HCT116 (cell line): ENCODE data around the gene CCDC188. TPM values are rescaled to one million over a fixed set of nuclear protein-coding genes. Genes with fewer than 3 reads are reported as not detected.

ENCODE experiments used
- ATAC-seq: fragments of 200-7000 bp; cut with Tn5 transposase; 2 replicates; pipeline ENCODE4 v1.9.1; 2020; ENCODE audit warnings: mild to moderate bottlenecking, moderate library complexity
- BruUV-seq: library from RNA; stranded (reverse); fragments of 400-500 nt; replicated peaks from 2 replicates; lab custom pipeline; 2021; lab: Mats Ljungman, UMichigan
- CTCF ChIA-PET: fragments of 300-600 bp; sonication (Branson Sonifier 250); formaldehyde crosslinking; loops from one replicate; lab custom pipeline; 2021; ENCODE audit warnings: antibody characterized with exemption; lab: Charles Lee
- POLR2A ChIA-PET: fragments of 300-600, 350-600 bp; sonication (Branson Sonifier 250); formaldehyde crosslinking; loops from one replicate; lab custom pipeline; 2021; ENCODE audit warnings: antibody characterized with exemption; lab: Charles Lee
- RAD21 ChIA-PET, 2 experiments: fragments of 300-600 bp; sonication (Branson Sonifier 250); formaldehyde crosslinking; loops; one replicate each; lab custom pipeline; 2023; ENCODE audit warnings: low total read pairs in 2 of 2; ENCODE audit not compliant: uncharacterized antibody in 2 of 2, unreplicated experiment in 2 of 2, low non-redundant PET in 1 of 2; lab: Charles Lee
- DNase-seq: peaks from one replicate; pipeline ENCODE4 v3.0.0-alpha.2; 2010; ENCODE audit warnings: low read depth, low spot score
- H2AFZ ChIP-seq: fragments of 200-600 bp; shearing (Covaris generic), sonication (generic); 2 replicates; pipeline ENCODE4 v1.6.1; 2017; ENCODE audit warnings: low read depth, mixed run types, mixed read lengths, antibody characterized with exemption, low read length; ENCODE audit not compliant: poor library complexity, severe bottlenecking
- H3K27ac ChIP-seq: 2 replicates; pipeline ENCODE4 v1.5.1; 2012; ENCODE audit warnings: low read depth, low read length
- H3K27me3 ChIP-seq: fragments of 200-600 bp; sonication (generic); 2 replicates; pipeline ENCODE4 v1.6.1; 2016; ENCODE audit warnings: mixed run types, low read length, mixed read lengths; ENCODE audit not compliant: insufficient read depth
- H3K36me3 ChIP-seq, 2 experiments: fragments of 200-500 bp in 1 of 2; fragments of 200-600 bp in 1 of 2; sonication (Bioruptor generic) in 1 of 2; sonication (generic) in 1 of 2; 2 replicates each; pipeline versions ENCODE4 v1.5.1 to v1.6.1; 2014 to 2016; ENCODE audit warnings: low read length in 2 of 2, inconsistent platforms in 1 of 2, mixed read lengths in 1 of 2, mixed run types in 1 of 2; ENCODE audit not compliant: insufficient read depth in 2 of 2, control insufficient read depth in 1 of 2
- H3K4me1 ChIP-seq, 2 experiments: fragments of 200-600 bp in 1 of 2; sonication (generic) in 1 of 2; 2 replicates each; pipeline versions ENCODE4 v1.5.1 to v1.6.1; 2012 to 2017; ENCODE audit warnings: low read length in 2 of 2, inconsistent platforms in 1 of 2, mild to moderate bottlenecking in 1 of 2, mixed read lengths in 1 of 2, mixed run types in 1 of 2, moderate library complexity in 1 of 2; ENCODE audit not compliant: insufficient read depth in 2 of 2, control insufficient read depth in 1 of 2
- H3K4me2 ChIP-seq: fragments of 200-600 bp; sonication (generic); 2 replicates; pipeline ENCODE4 v1.6.1; 2017; ENCODE audit warnings: mixed run types, low read length, mixed read lengths
- H3K4me3 ChIP-seq, 2 experiments: fragments of 200-600 bp in 1 of 2; sonication (generic) in 1 of 2; replicated peaks in 1 of 2; 2 replicates each; pipeline ENCODE4 v1.5.1; 2011 to 2016; ENCODE audit warnings: low read length in 2 of 2, control low read depth in 1 of 2, low read depth in 1 of 2, mild to moderate bottlenecking in 1 of 2, mixed read lengths in 1 of 2, mixed run types in 1 of 2
- H3K79me2 ChIP-seq: fragments of 200-600 bp; sonication (generic); 2 replicates; pipeline ENCODE4 v1.6.1; 2017; ENCODE audit warnings: mild to moderate bottlenecking, mixed run types, low read length, moderate library complexity, mixed read lengths; ENCODE audit not compliant: insufficient read depth
- H3K9ac ChIP-seq: fragments of 200-600 bp; sonication (generic); 2 replicates; pipeline ENCODE4 v1.6.1; 2016; ENCODE audit warnings: low read length, mixed read lengths
- H3K9me2 ChIP-seq: fragments of 200-600 bp; sonication (generic), shearing (Covaris generic); 2 replicates; pipeline ENCODE4 v1.6.1; 2017; ENCODE audit warnings: mixed run types, mild to moderate bottlenecking, moderate library complexity; ENCODE audit not compliant: insufficient read depth
- H3K9me3 ChIP-seq, 2 experiments: fragments of 200-500 bp in 1 of 2; fragments of 200-600 bp in 1 of 2; sonication (Bioruptor generic) in 1 of 2; sonication (generic) in 1 of 2; 2 replicates each; pipeline ENCODE4 v1.6.1; 2014 to 2017; ENCODE audit warnings: low read length in 2 of 2, mixed read lengths in 2 of 2, inconsistent platforms in 1 of 2, low read depth in 1 of 2, mild to moderate bottlenecking in 1 of 2, mixed run types in 1 of 2, moderate library complexity in 1 of 2; ENCODE audit not compliant: control insufficient read depth in 1 of 2, insufficient read depth in 1 of 2
- H4K20me1 ChIP-seq: fragments of 200-600 bp; sonication (generic), shearing (Covaris generic); 2 replicates; pipeline ENCODE4 v1.6.1; 2017; ENCODE audit warnings: mixed run types, mild to moderate bottlenecking, moderate library complexity; ENCODE audit not compliant: insufficient read depth
- ATF3 ChIP-seq: IDR thresholded peaks from 2 replicates; pipeline ENCODE4 v1.6.1; 2012
- CBX3 ChIP-seq: IDR thresholded peaks from 2 replicates; pipeline ENCODE4 v1.6.1; 2012; ENCODE audit warnings: low read depth
- CEBPB ChIP-seq: IDR thresholded peaks from 2 replicates; pipeline ENCODE4 v1.6.1; 2012; ENCODE audit warnings: low read depth
- EGR1 ChIP-seq: IDR thresholded peaks from 2 replicates; pipeline ENCODE4 v1.6.1; 2012; ENCODE audit warnings: low read depth
- JUND ChIP-seq: IDR thresholded peaks from 2 replicates; pipeline ENCODE4 v1.6.1; 2012
- POLR2A ChIP-seq: IDR thresholded peaks from 2 replicates; pipeline ENCODE4 v1.7.0; 2011; ENCODE audit warnings: borderline replicate concordance; ENCODE audit not compliant: insufficient read depth, insufficient read length; ENCODE audit errors: extremely low read depth
- POLR2AphosphoS5 ChIP-seq: IDR thresholded peaks from 2 replicates; pipeline ENCODE4 v1.6.1; 2011; ENCODE audit warnings: mild to moderate bottlenecking, low read depth, low read length, moderate library complexity
- REST ChIP-seq: IDR thresholded peaks from 2 replicates; pipeline ENCODE4 v1.6.1; 2012; ENCODE audit warnings: low read depth
- SIN3A ChIP-seq: IDR thresholded peaks from 2 replicates; pipeline ENCODE4 v1.6.1; 2012; ENCODE audit warnings: low read depth
- SP1 ChIP-seq: IDR thresholded peaks from 2 replicates; pipeline ENCODE4 v1.6.1; 2012; ENCODE audit warnings: low read depth
- YY1 ChIP-seq: IDR thresholded peaks from 2 replicates; pipeline ENCODE4 v1.6.1; 2011; ENCODE audit warnings: low read length, low read depth, moderate library complexity, mild to moderate bottlenecking; ENCODE audit not compliant: insufficient replicate concordance; ENCODE audit errors: extremely low read depth
- ZBTB33 ChIP-seq: IDR thresholded peaks from 2 replicates; pipeline ENCODE4 v1.6.1; 2011; ENCODE audit warnings: mild to moderate bottlenecking, low read length, moderate library complexity; ENCODE audit not compliant: insufficient replicate concordance; ENCODE audit errors: extremely low read depth
- ZNF274 ChIP-seq: fragments of 200-500 bp; sonication (Bioruptor generic); IDR thresholded peaks from 2 replicates; pipeline ENCODE4 v1.6.1; 2014; ENCODE audit warnings: mild to moderate bottlenecking, low read depth, low read length, inconsistent platforms
- intact Hi-C: fragments of 100-400 bp; cut with micrococcal nuclease; formaldehyde crosslinking; loops from 2 replicates; pipeline ENCODE4 v1.10.0; 2022
- total RNA-seq: library from RNA; stranded (reverse); gene quantifications from one replicate; pipeline ENCODE4 v1.2.1, GENCODE V29; 2021; ENCODE audit not compliant: unreplicated experiment

The CCDC188 gene
- total RNA-seq, 1 experiment from 2014 or later: not detected

- Histone ChIP-seq H3K36me3 (no peaks in the 10 kb centered on the region), H3K4me2 (no peak overlapping the region), H3K9me2 (no peaks in the 10 kb centered on the region), H3K79me2 (no peaks in the 10 kb centered on the region), H2AFZ (no peak overlapping the region), H3K9ac (no peak overlapping the region), H3K27ac (no peak overlapping the region), H3K4me3 (no peak overlapping the region), H3K4me1 (no peaks in the 10 kb centered on the region), H4K20me1 (no peaks in the 10 kb centered on the region), H3K27me3 (no peaks in the 10 kb centered on the region), H3K9me3 (no peaks in the 10 kb centered on the region)
- DNase-seq: no peak
- no peak for TF ChIP-seq YY1
- TF ChIP-seq JUND: no peak
- no peak for TF ChIP-seq CBX3
- TF ChIP-seq SIN3A: no peak
- TF ChIP-seq CEBPB: no peak
- no peak for TF ChIP-seq EGR1
- TF ChIP-seq SP1: no peak
- TF ChIP-seq POLR2AphosphoS5: no peak
- TF ChIP-seq ATF3: no peak
- no peak for TF ChIP-seq POLR2A
- TF ChIP-seq REST: no peak
- no peak for TF ChIP-seq ZBTB33
- no peak for TF ChIP-seq ZNF274
- BruUV-seq: no TSS peak
- peak; percentile 44; the same call in 1 of the 2 replicates for ATAC-seq
- ChIA-PET POLR2A (no interaction called here), RAD21 (no interaction called here), CTCF (no interaction called here)
- intact Hi-C loops: no loop called here
Measured at GRCh38 chr22:20192972-20193760, 42.3 kb upstream of the CCDC188 start.
